ENCODE data around the gene CRYZL1. TPM values are rescaled to one million over a fixed set of nuclear protein-coding genes. Genes with fewer than 3 reads are reported as not detected.
A peak's percentile ranks its signal among the peaks of the same experiment; 100 is the strongest.

CRYZL1 gene
- total and polyA plus RNA-seq, 3 experiments from 2014 or later, result 30.6 to 34.9 (median 31.1) TPM

DNA sequence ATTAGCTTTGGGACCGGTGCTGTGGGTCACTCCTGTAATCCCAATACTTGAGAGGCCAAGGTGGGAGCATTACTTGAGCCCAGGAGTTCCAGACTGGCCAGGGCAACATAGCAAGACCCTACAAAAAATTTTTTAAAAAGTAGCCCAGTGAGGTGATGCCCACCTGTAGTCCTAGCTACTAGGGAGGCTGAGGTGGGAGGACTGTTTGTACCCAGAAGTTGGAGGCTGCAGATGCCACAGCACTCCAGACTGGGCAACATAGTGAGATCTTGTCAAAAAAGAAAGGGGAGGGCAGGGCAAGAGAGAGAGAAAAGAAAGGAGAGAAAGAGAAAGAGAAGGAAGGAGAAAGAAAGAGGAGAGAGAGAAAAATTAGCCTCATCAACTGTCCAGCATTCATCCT lies 7.0 kb upstream of the CRYZL1 start:
- CTCF ChIA-PET, result no interaction called here
- POLR2A ChIA-PET, result no interaction called here

GRCh38 chr21:33647587-33647986 lies 6.0 kb upstream of the CRYZL1 start:
- H3K27me3 ChIP-seq (ENCODE audit: insufficient read depth, low read length, poor library complexity, severe bottlenecking), result no peaks in the 10 kb centered on the region
- Mint-ChIP-seq H3K4me3 (peak overlapping the region in 1 of 7 donors; percentile 1), H3K4me1 (peaks cover 8 to 11% (median 8%) of the 10 kb centered on the region in 3 donors), H3K27ac (no peak overlapping the region), H3K27me3 (peaks cover 15 to 29% of the 10 kb centered on the region in 2 donors), H3K9me3 (no peaks in the 10 kb centered on the region), H3K36me3 (peaks cover 0 to 3% (median 0%) of the 10 kb centered on the region in 3 donors)
- no peaks in the 10 kb centered on the region for H3K4me1 ChIP-seq (ENCODE audit: insufficient read depth, low read length)
- H3K9me3 ChIP-seq (ENCODE audit: low read length), result no peaks in the 10 kb centered on the region
- H3K27ac ChIP-seq (ENCODE audit: low read depth, low read length), result no peak overlapping the region
- no peaks in the 10 kb centered on the region for H3K36me3 ChIP-seq (ENCODE audit: insufficient read depth, low read length)
- ChIA-PET POLR2A (no interaction called here), CTCF (no interaction called here)
- H3K4me3 ChIP-seq (ENCODE audit: low read length), result no peak overlapping the region
- no peak for DNase-seq

More for the DNA sequence above, 7.0 kb upstream of the CRYZL1 start:
- Mint-ChIP-seq H3K27me3 (peaks cover 15 to 24% of the 10 kb centered on the region in 2 donors), H3K36me3 (no peaks in the 10 kb centered on the region), H3K9me3 (no peaks in the 10 kb centered on the region), H3K4me1 (peaks cover 3 to 7% (median 4%) of the 10 kb centered on the region in 3 donors), H3K4me3 (no peak overlapping the region), H3K27ac (no peak overlapping the region)
- Histone ChIP-seq H3K9me3 (ENCODE audit: low read length) (no peaks in the 10 kb centered on the region), H3K36me3 (ENCODE audit: insufficient read depth, low read length) (no peaks in the 10 kb centered on the region), H3K27ac (ENCODE audit: low read depth, low read length) (no peak overlapping the region), H3K4me1 (ENCODE audit: insufficient read depth, low read length) (no peaks in the 10 kb centered on the region), H3K27me3 (ENCODE audit: insufficient read depth, low read length, poor library complexity, severe bottlenecking) (no peaks in the 10 kb centered on the region), H3K4me3 (ENCODE audit: low read length) (no peak overlapping the region)
- no peak for DNase-seq

GRCh38 chr21:33645730-33646129 lies 4.2 kb upstream of the CRYZL1 start:
- H3K36me3 Mint-ChIP-seq, result peaks cover 0 to 12% (median 0%) of the 10 kb centered on the region in 3 donors
- no peaks in the 10 kb centered on the region for H3K9me3 ChIP-seq (ENCODE audit: low read length)
- H3K4me3 ChIP-seq (ENCODE audit: low read length), result no peak overlapping the region
- peaks cover 15 to 29% of the 10 kb centered on the region in 2 donors for H3K27me3 Mint-ChIP-seq
- H3K36me3 ChIP-seq (ENCODE audit: insufficient read depth, low read length), result no peaks in the 10 kb centered on the region
- no peak for DNase-seq
- H3K27ac Mint-ChIP-seq, result no peak overlapping the region
- peaks cover 15 to 18% (median 17%) of the 10 kb centered on the region in 3 donors for H3K4me1 Mint-ChIP-seq
- H3K27me3 ChIP-seq (ENCODE audit: insufficient read depth, low read length, poor library complexity, severe bottlenecking), result no peaks in the 10 kb centered on the region
- peaks cover 5% of the 10 kb centered on the region for H3K4me1 ChIP-seq (ENCODE audit: insufficient read depth, low read length)
- POLR2A ChIA-PET, result no interaction called here
- no peak overlapping the region for H3K27ac ChIP-seq (ENCODE audit: low read depth, low read length)
- no peak overlapping the region for H3K4me3 Mint-ChIP-seq
- H3K9me3 Mint-ChIP-seq, result no peaks in the 10 kb centered on the region
- CTCF ChIA-PET, result no interaction called here

DNA sequence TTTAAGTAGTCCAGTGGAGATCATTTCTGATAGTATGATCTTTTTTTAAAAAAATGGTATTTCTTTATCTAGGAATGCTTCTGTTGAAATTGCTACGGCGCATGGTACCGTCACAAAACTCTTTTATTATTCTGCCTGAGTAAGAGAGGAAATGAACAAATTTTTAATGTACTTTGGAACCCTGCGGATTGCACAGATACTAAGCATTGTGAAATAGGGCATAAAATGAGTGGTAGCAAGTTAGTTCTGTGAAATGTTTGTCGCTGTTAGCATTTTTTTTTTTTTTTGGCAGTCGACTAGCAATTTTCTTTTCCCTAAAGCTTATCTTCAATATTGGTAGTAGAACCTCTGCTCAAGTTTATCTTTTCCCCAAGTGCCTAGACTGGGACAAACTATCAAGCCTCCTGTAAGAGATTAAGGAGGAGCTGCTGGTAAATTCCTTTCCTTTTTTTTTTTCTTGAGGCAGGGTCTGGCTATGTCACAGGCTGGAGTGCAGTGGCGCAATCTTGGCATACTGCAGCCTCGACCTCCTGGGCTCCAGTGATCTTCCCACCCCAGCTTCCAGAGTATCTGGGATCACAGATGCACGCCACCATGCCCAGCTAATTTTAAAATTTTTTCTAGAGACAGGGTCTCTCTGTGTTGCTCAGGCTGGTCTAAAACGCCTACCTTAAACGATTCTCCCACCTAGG lies 3.0 kb upstream of the CRYZL1 start:
- Mint-ChIP-seq H3K27me3 (peaks cover 15 to 25% of the 10 kb centered on the region in 2 donors), H3K27ac (peak overlapping the region in 1 of 8 donors; percentile 29), H3K9me3 (no peaks in the 10 kb centered on the region), H3K36me3 (peaks cover 0 to 12% (median 0%) of the 10 kb centered on the region in 3 donors), H3K4me1 (peaks cover 15 to 23% (median 22%) of the 10 kb centered on the region in 3 donors), H3K4me3 (peak overlapping the region in 2 of 7 donors; percentile 92 to 95)
- Histone ChIP-seq H3K27ac (ENCODE audit: low read depth, low read length) (no peak overlapping the region), H3K36me3 (ENCODE audit: insufficient read depth, low read length) (no peaks in the 10 kb centered on the region), H3K9me3 (ENCODE audit: low read length) (no peaks in the 10 kb centered on the region), H3K4me3 (ENCODE audit: low read length) (no peak overlapping the region), H3K27me3 (ENCODE audit: insufficient read depth, low read length, poor library complexity, severe bottlenecking) (no peaks in the 10 kb centered on the region), H3K4me1 (ENCODE audit: insufficient read depth, low read length) (peaks cover 13% of the 10 kb centered on the region)
- POLR2A ChIA-PET, result no interaction called here
- no peak for DNase-seq
- CTCF ChIA-PET, result no interaction called here

GRCh38 chr21:33643658-33644311 lies 2.2 kb upstream of the CRYZL1 start:
- POLR2A ChIA-PET, result no interaction called here
- no peaks in the 10 kb centered on the region for H3K9me3 ChIP-seq (ENCODE audit: low read length)
- no peak overlapping the region for H3K27ac ChIP-seq (ENCODE audit: low read depth, low read length)
- peak overlapping the region; percentile 89 to 95 (median 92) for H3K4me3 Mint-ChIP-seq
- H3K27ac Mint-ChIP-seq, result peak overlapping the region in 2 of 8 donors; percentile 29 to 89
- DNase-seq, result peak in 1 of 5 donors; percentile 5
- no peaks in the 10 kb centered on the region for H3K9me3 Mint-ChIP-seq
- peaks cover 15 to 29% (median 29%) of the 10 kb centered on the region in 3 donors for H3K4me1 Mint-ChIP-seq
- H3K4me1 ChIP-seq (ENCODE audit: insufficient read depth, low read length), result peaks cover 13% of the 10 kb centered on the region
- CTCF ChIA-PET, result no interaction called here
- H3K36me3 ChIP-seq (ENCODE audit: insufficient read depth, low read length), result no peaks in the 10 kb centered on the region
- peaks cover 15 to 22% of the 10 kb centered on the region in 2 donors for H3K27me3 Mint-ChIP-seq
- H3K36me3 Mint-ChIP-seq, result peaks cover 0 to 14% (median 0%) of the 10 kb centered on the region in 3 donors
- H3K4me3 ChIP-seq (ENCODE audit: low read length), result no peak overlapping the region
- no peaks in the 10 kb centered on the region for H3K27me3 ChIP-seq (ENCODE audit: insufficient read depth, low read length, poor library complexity, severe bottlenecking)

- Histone ChIP-seq H3K27ac (ENCODE audit: low read depth, low read length) (no peak overlapping the region), H3K4me1 (ENCODE audit: insufficient read depth, low read length) (peaks cover 13% of the 10 kb centered on the region), H3K4me3 (ENCODE audit: low read length) (peak overlapping the region; percentile 46), H3K9me3 (ENCODE audit: low read length) (no peaks in the 10 kb centered on the region), H3K27me3 (ENCODE audit: insufficient read depth, low read length, poor library complexity, severe bottlenecking) (no peaks in the 10 kb centered on the region), H3K36me3 (ENCODE audit: insufficient read depth, low read length) (no peaks in the 10 kb centered on the region)
- peaks cover 15 to 33% (median 32%) of the 10 kb centered on the region in 3 donors for H3K4me1 Mint-ChIP-seq
- DNase-seq, result peak in 2 of 5 donors; percentile 2 to 17
- H3K4me3 Mint-ChIP-seq, result peak overlapping the region; percentile 89 to 95 (median 92)
- peak overlapping the region in 3 of 8 donors; percentile 29 to 89 (median 71) for H3K27ac Mint-ChIP-seq
- peaks cover 15 to 19% of the 10 kb centered on the region in 2 donors for H3K27me3 Mint-ChIP-seq
- H3K36me3 Mint-ChIP-seq, result peaks cover 0 to 18% (median 0%) of the 10 kb centered on the region in 3 donors
- POLR2A ChIA-PET, result no interaction called here
- CTCF ChIA-PET, result no interaction called here
- H3K9me3 Mint-ChIP-seq, result no peaks in the 10 kb centered on the region
Observed at GRCh38 chr21:33642896-33643657, 1.5 kb upstream of the CRYZL1 start.

DNA sequence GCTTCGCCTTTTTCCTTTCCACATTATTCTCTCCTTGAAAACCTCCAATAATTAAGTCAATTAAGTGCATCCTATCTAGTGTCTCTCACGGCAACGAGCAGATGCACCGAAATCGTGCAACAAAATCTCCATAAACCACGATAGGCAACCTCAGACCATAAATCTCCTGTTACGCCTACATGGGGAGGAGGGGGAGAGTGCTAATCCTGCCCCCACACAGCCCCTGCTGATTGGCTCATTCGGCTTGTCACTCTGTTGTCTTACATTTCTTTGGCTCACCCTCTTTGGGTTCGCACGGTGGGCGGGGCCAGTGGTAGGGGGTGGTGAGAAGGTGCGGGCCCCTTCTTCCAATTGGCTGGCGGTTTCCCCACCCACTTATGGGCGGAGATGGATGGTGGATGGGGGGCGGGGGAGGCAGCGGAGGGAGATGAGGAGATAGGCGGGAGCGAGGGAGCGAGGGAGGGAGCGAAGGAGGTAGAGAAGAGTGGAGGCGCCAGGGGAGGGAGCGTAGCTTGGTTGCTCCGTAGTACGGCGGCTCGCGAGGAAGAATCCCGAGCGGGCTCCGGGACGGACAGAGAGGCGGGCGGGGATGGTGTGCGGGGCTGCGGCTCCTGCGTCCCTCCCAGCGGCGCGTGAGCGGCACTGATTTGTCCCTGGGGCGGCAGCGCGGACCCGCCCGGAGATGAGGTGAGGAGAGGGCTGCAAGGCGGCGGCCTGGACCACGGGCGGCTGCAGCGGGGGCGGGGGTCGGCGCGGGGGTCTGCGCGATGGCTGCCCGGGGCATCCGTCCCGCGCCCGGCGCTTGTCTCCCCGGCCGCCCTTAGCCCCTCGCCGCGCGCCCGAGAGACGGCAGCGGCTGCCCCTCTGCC lies 720 bp upstream of the CRYZL1 start, which contains the start of gene ITSN1:
TSS of gene ITSN1 (plus strand) at position 475 of the 869 bp plus-strand sequence. CDS start 76,328 bp downstream, outside the sequence.
- Histone ChIP-seq H3K9me3 (ENCODE audit: low read length) (no peaks in the 10 kb centered on the region), H3K4me3 (ENCODE audit: low read length) (peak within 1 kb of the TSS; percentile 95), H3K27ac (ENCODE audit: low read depth, low read length) (peak within 1 kb of the TSS; percentile 87), H3K4me1 (ENCODE audit: insufficient read depth, low read length) (peaks cover 13% of the 10 kb centered on the region), H3K27me3 (ENCODE audit: insufficient read depth, low read length, poor library complexity, severe bottlenecking) (no peaks in the 10 kb centered on the region), H3K36me3 (ENCODE audit: insufficient read depth, low read length) (no peaks in the 10 kb centered on the region)
- peaks cover 17 to 41% (median 39%) of the 10 kb centered on the region in 3 donors for H3K4me1 Mint-ChIP-seq
- H3K27ac Mint-ChIP-seq, result peak within 1 kb of the TSS; percentile 87 to 99 (median 97)
- H3K36me3 Mint-ChIP-seq, result peaks cover 0 to 20% (median 2%) of the 10 kb centered on the region in 3 donors
- ChIA-PET POLR2A (interaction anchor here (1.5 kb wide), 1 partner anchor 122 kb away, joined by 3 read pairs; no protein-coding TSS in a partner anchor), CTCF (no interaction called here)
- DNase-seq, result peak; percentile 99 to 100 (median 100)
- H3K9me3 Mint-ChIP-seq, result no peaks in the 10 kb centered on the region
- H3K4me3 Mint-ChIP-seq, result peak within 1 kb of the TSS; percentile 90 to 98 (median 92)
- H3K27me3 Mint-ChIP-seq, result peaks cover 10 to 19% of the 10 kb centered on the region in 2 donors
